Lung (tissue), 12 donors: ENCODE results near the gene STIP1. TPM values are rescaled to one million over a fixed set of nuclear protein-coding genes. Genes with fewer than 3 reads are reported as not detected.

ENCODE experiments used
- ATAC-seq: fragments of 200-7000 bp; cut with Tn5 transposase; one replicate; pipeline ENCODE4 v1.9.1; 2020; ENCODE audit warnings: moderate number of reproducible peaks; ENCODE audit not compliant: insufficient read depth, low FRiP score
- DNase-seq, 3 donors: peaks; one replicate each; pipeline ENCODE4 v3.0.0-alpha.2; 2013 to 2017
- H3K27ac ChIP-seq, 2 donors: one replicate each; pipeline ENCODE4 v1.5.1; 2013; ENCODE audit warnings: mild to moderate bottlenecking in 2 of 2, moderate library complexity in 2 of 2, control low read depth in 1 of 2, inconsistent platforms in 1 of 2, low read depth in 1 of 2, low read length in 1 of 2
- H3K27me3 ChIP-seq, 3 donors: one replicate each; pipeline ENCODE4 v1.5.1; 2013; ENCODE audit warnings: low read length in 2 of 3; ENCODE audit not compliant: control insufficient read depth in 3 of 3, insufficient read depth in 3 of 3
- H3K36me3 ChIP-seq, 4 donors: one replicate each; pipeline ENCODE4 v1.5.1; 2013; ENCODE audit warnings: low read length in 4 of 4, mild to moderate bottlenecking in 1 of 4, moderate library complexity in 1 of 4; ENCODE audit not compliant: control insufficient read depth in 4 of 4, insufficient read depth in 4 of 4
- H3K4me1 ChIP-seq, 5 donors: one replicate each; pipeline ENCODE4 v1.5.1; 2013; ENCODE audit warnings: low read length in 5 of 5, mild to moderate bottlenecking in 2 of 5, moderate library complexity in 1 of 5; ENCODE audit not compliant: control insufficient read depth in 5 of 5, insufficient read depth in 5 of 5
- H3K4me3 ChIP-seq: one replicate; pipeline ENCODE4 v1.5.1; 2013; ENCODE audit warnings: mild to moderate bottlenecking, control low read depth, moderate library complexity
- H3K9ac ChIP-seq, 2 donors: one replicate each; pipeline ENCODE4 v1.5.1; 2013; ENCODE audit warnings: low read length in 2 of 2, control low read depth in 1 of 2; ENCODE audit not compliant: insufficient read depth in 1 of 2
- H3K9me3 ChIP-seq, 4 donors: one replicate each; pipeline ENCODE4 v1.5.1; 2013; ENCODE audit warnings: low read length in 3 of 4, mild to moderate bottlenecking in 1 of 4, moderate library complexity in 1 of 4; ENCODE audit not compliant: control insufficient read depth in 4 of 4, insufficient read depth in 3 of 4
- CTCF ChIP-seq: IDR thresholded peaks from 2 replicates; pipeline ENCODE4 v1.5.1; 2012; ENCODE audit warnings: mild to moderate bottlenecking; ENCODE audit errors: control extremely low read depth, extremely low read depth
- whole genome bisulfite sequencing, 2 donors: extraction: QIAGEN DNeasy Blood & Tissue Kit; methylation state at CpG; one replicate each; pipeline ENCODE4 v1.1.7; 2013; 5-methylcytosine and 5-hydroxymethylcytosine counted together
- polyA plus RNA-seq, 2 donors: library from polyadenylated mRNA; stranded (reverse); fragments of 200-250 nt; gene quantifications; one replicate each; pipeline ENCODE4 v1.2.1, GENCODE V29; 2013
- total RNA-seq, 2 donors: library from RNA; depleted of rRNA in 1 of 2; stranded (reverse); fragments of >200 nt in 1 of 2; gene quantifications; one replicate each; pipeline ENCODE4 v1.2.1, GENCODE V29; 2014 to 2021
- donor health status: control.
- donor health status: control.
- donor health status: Bipolar disorder and iron deficiency.
- donor health status: healthy.
- donor health status: DM: yes; HTN: yes; CAD: no.

The STIP1 gene
- total and polyA plus RNA-seq, 4 donors, result 75.9 to 122 (median 94.8) TPM

- Histone ChIP-seq H3K27me3 (no peaks in the 10 kb centered on the region), H3K9me3 (no peaks in the 10 kb centered on the region), H3K36me3 (peaks cover 0 to 41% (median 0%) of the 10 kb centered on the region in 4 donors), H3K4me3 (no peak overlapping the region), H3K4me1 (peaks cover 0 to 3% (median 0%) of the 10 kb centered on the region in 5 donors), H3K9ac (no peak overlapping the region), H3K27ac (no peak overlapping the region)
- ATAC-seq, result no peak
- DNase-seq, result no peak
- 82 to 89% methylated on average over 11 of the region's 11 CpGs for WGBS, 2 donors
- TF ChIP-seq CTCF, result no peak
These were observed 32.8 kb downstream of the STIP1 start for GRCh38 chr11:64218628-64219353.

DNA sequence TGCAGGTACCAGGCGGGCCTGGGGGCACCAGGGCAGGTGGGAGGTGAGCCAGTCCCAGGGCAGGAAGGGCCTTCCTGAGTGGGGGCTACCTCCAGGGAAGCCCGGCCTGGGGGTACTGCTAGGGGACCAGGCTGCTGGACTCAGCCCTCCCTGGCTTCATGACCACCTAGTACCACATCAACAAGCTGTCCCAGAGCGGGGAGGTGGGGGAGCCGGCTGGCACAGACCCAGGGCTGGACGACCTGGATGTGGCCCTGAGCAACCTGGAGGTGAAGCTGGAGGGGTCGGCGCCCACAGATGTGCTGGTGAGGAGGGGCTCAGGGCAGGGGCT, 33.3 kb downstream of the STIP1 start:
- WGBS, 2 donors, result 85 to 91% methylated on average over 7 of the region's 7 CpGs
- no peak for TF ChIP-seq CTCF
- no peaks in the 10 kb centered on the region for H3K27me3 ChIP-seq
- H3K36me3 ChIP-seq, result peaks cover 0 to 43% (median 2%) of the 10 kb centered on the region in 4 donors
- ATAC-seq, result no peak
- no peak for DNase-seq
- H3K27ac ChIP-seq, result no peak overlapping the region
- H3K4me1 ChIP-seq, result peaks cover 0 to 3% (median 0%) of the 10 kb centered on the region in 5 donors
- no peak overlapping the region for H3K4me3 ChIP-seq
- no peak overlapping the region for H3K9ac ChIP-seq
- H3K9me3 ChIP-seq, result no peaks in the 10 kb centered on the region

DNA sequence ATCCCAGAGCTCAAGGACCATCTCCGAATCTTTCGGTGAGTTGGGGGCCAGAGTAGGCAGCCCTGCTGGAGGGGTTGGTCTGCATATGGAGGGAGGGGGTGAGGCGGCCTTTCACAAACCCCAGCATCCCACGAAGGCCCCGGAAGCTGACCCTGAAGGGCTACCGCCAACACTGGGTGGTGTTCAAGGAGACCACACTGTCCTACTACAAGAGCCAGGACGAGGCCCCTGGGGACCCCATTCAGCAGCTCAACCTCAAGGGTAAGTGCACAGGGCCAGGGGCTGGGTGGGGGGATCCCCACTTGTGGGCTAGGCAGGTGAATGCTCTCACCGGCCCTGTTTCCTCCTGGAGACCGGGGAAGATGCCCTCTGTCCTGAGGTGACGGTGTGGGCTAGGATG, 33.8 kb downstream of the STIP1 start:
- 95 to 96% methylated on average over 10 of the region's 10 CpGs for WGBS, 2 donors
- H3K27me3 ChIP-seq, result no peaks in the 10 kb centered on the region
- no peak for ATAC-seq
- H3K4me1 ChIP-seq, result peaks cover 0 to 3% (median 0%) of the 10 kb centered on the region in 5 donors
- H3K9ac ChIP-seq, result no peak overlapping the region
- peaks cover 0 to 45% (median 2%) of the 10 kb centered on the region in 4 donors for H3K36me3 ChIP-seq
- no peak for TF ChIP-seq CTCF
- H3K4me3 ChIP-seq, result no peak overlapping the region
- H3K27ac ChIP-seq, result no peak overlapping the region
- no peak for DNase-seq
- H3K9me3 ChIP-seq, result no peaks in the 10 kb centered on the region

- H3K9ac ChIP-seq, result no peak overlapping the region
- H3K27me3 ChIP-seq, result no peaks in the 10 kb centered on the region
- no peaks in the 10 kb centered on the region for H3K9me3 ChIP-seq
- H3K4me1 ChIP-seq, result peaks cover 0 to 5% (median 0%) of the 10 kb centered on the region in 5 donors
- H3K27ac ChIP-seq, result no peak overlapping the region
- no peak overlapping the region for H3K4me3 ChIP-seq
- H3K36me3 ChIP-seq, result peaks cover 0 to 45% (median 2%) of the 10 kb centered on the region in 4 donors
- TF ChIP-seq CTCF, result no peak
- no peak for DNase-seq
- 92 to 95% methylated on average over 17 of the region's 17 CpGs for WGBS, 2 donors
- ATAC-seq, result no peak
These were observed 34.3 kb downstream of the STIP1 start for GRCh38 chr11:64220271-64220670.
